DOHH2 (cell line): ENCODE results near the gene ERBB2.
"Not testable (repeated sequence)": the region's sequence is repeated elsewhere in the genome, so short reads cannot be mapped to it uniquely, and the experiment has no call there.

Source experiments
- H3F3A ChIP-seq: fragments of 200-600 bp; sonication (generic), shearing (Covaris generic); 2 replicates; pipeline ENCODE4 v1.6.0; 2016; ENCODE audit warnings: antibody characterized with exemption, mild to moderate bottlenecking; ENCODE audit not compliant: control insufficient read depth, insufficient read depth
- H3K27ac ChIP-seq: fragments of 200-600 bp; sonication (generic); 2 replicates; pipeline ENCODE4 v1.5.1; 2014; ENCODE audit warnings: low read depth, mild to moderate bottlenecking, low read length, moderate library complexity
- H3K27me3 ChIP-seq: fragments of 200-600 bp; sonication (generic); 2 replicates; pipeline ENCODE4 v1.6.1; 2014; ENCODE audit warnings: mild to moderate bottlenecking, low read length, mixed read lengths; ENCODE audit not compliant: control insufficient read depth
- H3K36me3 ChIP-seq: fragments of 200-600 bp; sonication (generic); 2 replicates; pipeline ENCODE4 v1.6.1; 2014; ENCODE audit warnings: mild to moderate bottlenecking, low read length, moderate library complexity, mixed read lengths; ENCODE audit not compliant: control insufficient read depth
- H3K4me1 ChIP-seq: fragments of 200-600 bp; sonication (generic); 2 replicates; pipeline ENCODE4 v1.6.1; 2014; ENCODE audit warnings: mild to moderate bottlenecking, low read length, mixed read lengths; ENCODE audit not compliant: control insufficient read depth
- H3K4me2 ChIP-seq: fragments of 200-600 bp; sonication (generic); 2 replicates; pipeline ENCODE4 v1.6.0; 2014; ENCODE audit warnings: mild to moderate bottlenecking, low read length, moderate library complexity
- H3K4me3 ChIP-seq: fragments of 200-600 bp; sonication (generic); 2 replicates; pipeline ENCODE4 v1.5.1; 2014; ENCODE audit warnings: mild to moderate bottlenecking, low read length, mixed read lengths
- H3K79me2 ChIP-seq: fragments of 200-600 bp; sonication (generic); 2 replicates; pipeline ENCODE4 v1.6.1; 2014; ENCODE audit warnings: mild to moderate bottlenecking, low read length, mixed read lengths; ENCODE audit not compliant: control insufficient read depth
- H3K9me2 ChIP-seq: fragments of 200-600 bp; sonication (generic); replicated peaks from 2 replicates; pipeline ENCODE4 v1.6.1; 2014; ENCODE audit warnings: mild to moderate bottlenecking, low read length, mixed read lengths; ENCODE audit not compliant: control insufficient read depth
- H3K9me3 ChIP-seq: fragments of 200-600 bp; sonication (generic); 2 replicates; pipeline ENCODE4 v1.6.1; 2014; ENCODE audit warnings: antibody characterized with exemption, low read length, mixed read lengths; ENCODE audit not compliant: control insufficient read depth, insufficient read depth
- H4K20me1 ChIP-seq: fragments of 200-600 bp; sonication (generic); 2 replicates; pipeline ENCODE4 v1.6.0; 2014; ENCODE audit warnings: low read depth, mild to moderate bottlenecking, antibody characterized with exemption, low read length, moderate library complexity; ENCODE audit not compliant: control insufficient read depth, insufficient read depth
- CTCF ChIP-seq: fragments of 200-600 bp; sonication (generic); IDR thresholded peaks from one replicate; pipeline ENCODE4 v1.5.1; 2014; ENCODE audit warnings: antibody characterized with exemption, mild to moderate bottlenecking, low read depth, low read length; ENCODE audit not compliant: poor library complexity, severe bottlenecking
- EZH2phosphoT487 ChIP-seq: fragments of 200-600 bp; sonication (generic); IDR thresholded peaks from 2 replicates; pipeline ENCODE4 v1.6.1; 2017; ENCODE audit warnings: borderline replicate concordance, mild to moderate bottlenecking, antibody characterized with exemption, low read length, moderate library complexity, mixed read lengths

The ERBB2 gene

GRCh38 chr17:39709998-39710964, 10.4 kb downstream of the ERBB2 start:
- no peak overlapping the region for H3K4me2 ChIP-seq
- no peak for TF ChIP-seq EZH2phosphoT487
- no peak for TF ChIP-seq CTCF

GRCh38 chr17:39711071-39711470, 11.2 kb downstream of the ERBB2 start:
- H3F3A ChIP-seq, H3K27me3 ChIP-seq, H4K20me1 ChIP-seq, H3K9me2 ChIP-seq, H3K27ac ChIP-seq, H3K4me2 ChIP-seq, H3K79me2 ChIP-seq, H3K9me3 ChIP-seq, H3K4me3 ChIP-seq, H3K36me3 ChIP-seq: not testable (repeated sequence)
- H3K4me1 ChIP-seq: peaks cover 15% of the 10 kb centered on the region

More at GRCh38 chr17:39709998-39710964, 10.4 kb downstream of the ERBB2 start:
- H3K9me3 ChIP-seq: no peaks in the 10 kb centered on the region
- H3K9me2 ChIP-seq: no peaks in the 10 kb centered on the region
- H3K36me3 ChIP-seq: no peaks in the 10 kb centered on the region
- no peak overlapping the region for H3K4me3 ChIP-seq
- H3K27ac ChIP-seq: no peak overlapping the region
- no peaks in the 10 kb centered on the region for H4K20me1 ChIP-seq
- H3K27me3 ChIP-seq: no peaks in the 10 kb centered on the region
- H3F3A ChIP-seq: no peaks in the 10 kb centered on the region
- H3K79me2 ChIP-seq: no peaks in the 10 kb centered on the region
- peaks cover 15% of the 10 kb centered on the region for H3K4me1 ChIP-seq

GRCh38 chr17:39711851-39712250, 12.0 kb downstream of the ERBB2 start:
- Histone ChIP-seq H3K4me2 (no peak overlapping the region), H3K4me3 (no peak overlapping the region), H3K4me1 (peaks cover 14% of the 10 kb centered on the region), H3K9me3 (no peaks in the 10 kb centered on the region), H3K9me2 (no peaks in the 10 kb centered on the region), H3K79me2 (no peaks in the 10 kb centered on the region), H3K27me3 (no peaks in the 10 kb centered on the region), H3K27ac (no peak overlapping the region), H4K20me1 (no peaks in the 10 kb centered on the region), H3K36me3 (no peaks in the 10 kb centered on the region), H3F3A (no peaks in the 10 kb centered on the region)
- TF ChIP-seq EZH2phosphoT487 (no peak), CTCF (no peak)

- Histone ChIP-seq H4K20me1 (no peaks in the 10 kb centered on the region), H3K36me3 (no peaks in the 10 kb centered on the region), H3K27ac (no peak overlapping the region), H3K4me2 (no peak overlapping the region), H3K27me3 (no peaks in the 10 kb centered on the region), H3K79me2 (no peaks in the 10 kb centered on the region), H3K9me2 (no peaks in the 10 kb centered on the region), H3K4me3 (no peak overlapping the region), H3F3A (no peaks in the 10 kb centered on the region), H3K9me3 (no peaks in the 10 kb centered on the region), H3K4me1 (peaks cover 1% of the 10 kb centered on the region)
- TF ChIP-seq CTCF: no peak
- TF ChIP-seq EZH2phosphoT487: no peak
These were observed 14.4 kb downstream of the ERBB2 start for GRCh38 chr17:39714234-39714633.
